Stimulated activated CD8-positive, alpha-beta memory T cell treated with anti-CD3 and anti-CD28 coated beads, Interleukin-7, amount 100 ng/mL, for 1 hour (primary cell): Measurements from ENCODE around the gene NBAS.
"Not testable (repeated sequence)": the region's sequence is repeated elsewhere in the genome, so short reads cannot be mapped to it uniquely, and the experiment has no call there.

Experiments
- DNase-seq, 2 donors: peaks; one replicate each; pipeline ENCODE4 v3.0.0-alpha.2; 2020; ENCODE audit warnings: low read depth in 2 of 2

Gene NBAS

DNA sequence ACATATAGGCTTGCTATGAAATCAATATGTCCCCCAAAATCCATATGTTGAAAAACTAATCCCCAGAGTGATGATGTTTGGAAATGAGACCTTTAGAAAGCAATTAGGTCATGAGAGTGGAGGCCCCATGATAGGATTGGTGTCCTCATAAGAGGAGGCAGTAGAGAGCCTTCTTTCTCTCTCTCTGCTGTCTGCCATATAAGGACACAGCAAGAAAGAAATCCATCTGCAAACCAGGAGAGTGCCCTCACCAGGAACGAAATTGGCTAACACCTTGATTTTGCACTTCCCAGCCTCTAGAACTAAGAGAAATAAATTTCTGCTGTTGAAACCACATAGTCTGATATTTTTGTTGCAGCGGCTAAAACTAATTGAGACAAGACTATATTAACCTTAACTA is 89.5 kb downstream of the NBAS start:
- no peak for DNase-seq

DNA sequence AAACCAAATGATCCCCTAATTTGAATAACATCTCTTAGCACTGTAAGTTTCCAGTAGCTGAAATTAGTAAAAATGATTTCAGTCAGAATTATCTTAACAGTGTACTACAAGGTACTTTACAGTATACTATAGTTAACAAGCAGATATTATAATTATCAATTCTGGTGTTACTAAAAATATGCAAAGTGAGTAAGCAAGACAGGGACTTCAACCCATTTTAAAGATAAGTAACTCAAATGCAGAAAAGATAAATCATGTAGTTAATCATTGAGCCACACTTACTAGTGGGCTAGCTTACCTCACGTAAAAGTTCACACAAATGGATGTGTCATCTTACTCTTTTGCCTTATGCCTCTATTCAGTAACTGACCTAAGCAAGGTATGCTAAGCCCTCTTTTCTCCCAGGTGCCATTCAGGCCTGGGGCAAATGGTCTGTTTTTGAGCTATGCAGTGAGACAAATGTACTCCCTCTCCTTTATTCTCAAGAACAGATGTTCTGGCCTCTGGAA is 101.0 kb downstream of the NBAS start:
- DNase-seq, result no peak

DNA sequence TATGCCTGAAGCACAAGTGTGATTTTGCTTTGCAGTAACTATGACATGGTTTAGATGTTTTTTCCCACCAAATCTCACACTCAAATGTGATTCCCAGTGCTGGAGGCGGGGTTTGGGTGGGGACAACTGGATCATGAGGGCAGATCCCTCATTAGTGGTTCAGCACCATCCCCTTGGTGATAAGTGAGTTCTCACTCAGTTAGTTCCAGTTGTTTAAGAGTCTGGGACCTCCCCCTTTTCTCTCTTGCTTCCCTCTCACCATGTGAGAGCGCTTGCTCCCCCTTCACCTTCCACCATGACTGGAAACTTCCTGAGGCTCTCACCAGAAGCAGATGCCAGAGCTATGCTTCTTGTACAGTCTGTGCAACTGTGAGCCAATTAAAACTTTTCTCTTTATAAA is 102.9 kb downstream of the NBAS start:
- no peak for DNase-seq

DNA sequence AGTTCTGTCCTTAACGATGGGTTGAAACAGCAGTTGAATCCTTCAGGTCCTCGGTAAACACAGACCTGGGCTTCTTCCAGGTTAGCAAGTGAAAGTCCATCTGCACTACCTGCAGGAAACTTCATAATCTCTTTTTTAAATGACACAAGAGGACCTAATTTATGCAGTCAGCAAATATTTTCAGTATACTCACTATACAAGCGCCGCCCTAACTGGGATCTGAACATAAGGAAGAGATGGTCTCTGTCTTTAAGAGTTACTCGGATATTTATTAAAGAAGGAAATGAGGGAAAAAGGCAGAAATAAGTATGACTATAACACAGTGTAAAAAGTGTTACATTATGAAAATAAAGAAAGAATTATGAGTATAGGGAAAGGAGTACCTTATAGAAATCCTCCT is 103.3 kb downstream of the NBAS start:
- DNase-seq, result no peak

DNA sequence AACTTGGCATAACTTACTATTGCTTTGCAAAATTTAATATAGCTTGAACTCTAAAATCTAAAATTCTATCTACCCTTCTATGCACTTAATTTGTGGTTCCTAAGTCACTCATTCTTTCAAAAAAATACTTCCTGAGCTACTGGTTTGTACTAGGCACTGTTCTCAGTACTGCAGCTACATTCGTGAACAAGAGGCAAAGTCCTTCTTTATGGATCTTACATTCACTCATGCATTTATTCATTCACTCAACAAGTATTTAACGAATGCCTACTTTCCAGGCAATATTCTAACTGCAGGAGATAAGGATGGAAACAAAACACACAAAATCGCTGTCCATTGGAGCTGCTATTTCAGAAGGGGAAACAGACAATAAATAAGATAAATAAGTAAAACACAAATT is 104.8 kb downstream of the NBAS start:
- DNase-seq, result no peak

DNA sequence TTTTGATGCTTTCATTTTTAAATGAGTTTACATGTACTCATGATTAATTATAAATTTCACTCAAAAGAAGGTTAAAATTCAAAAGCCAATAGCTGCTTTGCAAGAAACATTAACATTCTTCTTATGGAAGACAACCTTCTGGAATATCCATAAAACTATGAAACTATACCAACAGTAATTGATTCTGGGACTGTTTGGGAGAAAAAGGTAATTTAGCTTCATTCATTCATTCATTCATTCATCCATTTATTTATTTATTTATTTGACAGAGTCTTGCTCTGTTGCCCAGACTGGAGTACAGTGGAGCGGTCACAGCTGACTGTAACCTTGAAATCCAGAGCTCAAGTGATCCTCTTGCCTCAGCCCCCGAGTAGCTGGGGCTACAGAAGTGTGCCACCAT is 110.3 kb downstream of the NBAS start:
- no peak for DNase-seq

DNA sequence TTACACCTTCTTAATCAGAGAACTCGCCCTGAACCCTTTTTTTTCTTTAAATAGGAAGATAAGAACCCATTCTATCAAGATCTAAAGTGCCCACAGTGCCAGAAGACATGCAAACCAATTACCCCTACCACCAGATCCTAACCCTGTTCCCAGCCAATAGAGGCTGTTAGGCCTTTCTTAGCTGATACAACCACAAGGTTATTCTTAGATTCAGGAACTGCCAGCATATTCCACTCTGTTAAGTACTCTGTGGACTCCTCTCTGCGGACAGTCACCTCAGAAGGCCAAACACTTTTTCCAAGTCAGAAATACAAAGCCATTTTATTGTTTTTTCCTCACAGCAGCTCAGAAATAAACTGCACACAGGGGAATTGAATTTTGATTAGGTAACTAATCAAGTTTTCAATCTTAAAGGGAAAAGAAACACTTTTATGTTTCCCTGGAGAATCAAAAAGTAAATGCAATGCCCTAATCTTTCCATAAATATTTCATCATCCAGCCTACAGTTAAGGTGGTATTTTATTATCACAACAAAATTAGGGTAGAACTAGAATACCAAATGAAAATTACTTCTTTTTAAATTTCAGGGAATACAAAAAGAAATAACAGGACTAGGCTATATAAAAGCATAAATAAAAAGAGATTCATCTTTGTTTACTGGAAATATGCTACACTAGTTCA is 111.4 kb downstream of the NBAS start:
- DNase-seq, result no peak

DNA sequence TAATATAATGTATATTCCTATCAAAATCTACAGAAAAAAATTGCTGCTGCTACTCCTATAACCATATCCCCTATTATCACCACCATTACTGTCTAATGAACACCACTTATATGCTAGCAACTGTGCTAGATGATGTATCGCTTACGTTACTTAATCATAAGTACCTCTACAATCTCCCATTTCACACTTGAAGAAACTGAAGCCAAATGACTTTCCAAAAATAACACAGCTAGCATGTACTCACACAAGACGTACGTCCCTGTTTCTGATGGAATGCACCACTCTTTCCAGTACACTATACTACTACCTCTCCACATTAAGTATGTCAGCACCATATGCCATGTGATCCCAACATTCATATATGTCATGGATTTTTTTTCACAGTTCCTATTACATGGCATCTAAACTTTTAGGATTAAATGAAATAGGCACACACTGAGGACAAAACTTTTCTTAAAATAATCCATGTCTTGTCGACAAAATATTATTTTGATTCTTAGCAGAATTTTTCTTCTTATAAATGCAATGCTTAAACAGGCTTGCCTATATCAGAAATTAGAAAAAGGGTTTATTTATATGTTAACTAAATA is 112.8 kb downstream of the NBAS start:
- no peak for DNase-seq

DNA sequence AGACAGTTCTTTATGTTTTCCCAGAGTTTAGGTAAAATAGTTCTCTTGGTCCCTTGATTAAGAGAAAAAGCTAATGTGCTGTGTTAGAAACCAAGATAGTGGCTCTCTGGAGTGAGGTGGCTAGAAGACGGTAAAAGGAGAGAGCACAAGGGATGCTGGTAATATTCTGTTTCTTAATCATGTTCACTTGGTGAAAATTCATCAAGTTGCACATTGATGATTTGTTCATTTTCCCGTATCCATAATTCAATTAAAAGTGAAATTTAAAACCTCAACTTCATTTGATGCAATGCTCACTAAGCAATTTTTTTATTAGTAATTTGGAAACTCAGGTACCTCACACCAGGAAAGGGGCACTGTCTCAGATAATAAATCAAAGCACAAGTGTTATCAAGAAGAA is 113.8 kb downstream of the NBAS start:
- no peak for DNase-seq

DNA sequence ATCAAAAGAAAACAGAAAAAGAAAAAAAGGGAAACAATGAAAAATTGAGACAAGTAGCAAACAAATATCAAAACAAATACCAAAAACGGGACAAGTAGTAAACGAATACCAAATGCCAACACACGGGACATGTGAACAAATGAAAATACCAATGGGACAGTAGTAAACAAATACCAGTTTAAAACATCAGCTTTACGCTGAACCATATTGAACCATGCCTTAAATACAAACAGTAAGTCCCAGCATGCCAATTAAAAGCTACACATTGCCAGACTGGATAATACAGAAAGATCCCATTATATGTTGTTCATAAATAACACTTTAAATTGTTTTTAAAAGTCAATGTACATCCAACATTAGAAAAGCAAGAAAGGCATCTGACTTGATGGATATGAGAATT is 114.2 kb downstream of the NBAS start:
- no peak for DNase-seq

DNA sequence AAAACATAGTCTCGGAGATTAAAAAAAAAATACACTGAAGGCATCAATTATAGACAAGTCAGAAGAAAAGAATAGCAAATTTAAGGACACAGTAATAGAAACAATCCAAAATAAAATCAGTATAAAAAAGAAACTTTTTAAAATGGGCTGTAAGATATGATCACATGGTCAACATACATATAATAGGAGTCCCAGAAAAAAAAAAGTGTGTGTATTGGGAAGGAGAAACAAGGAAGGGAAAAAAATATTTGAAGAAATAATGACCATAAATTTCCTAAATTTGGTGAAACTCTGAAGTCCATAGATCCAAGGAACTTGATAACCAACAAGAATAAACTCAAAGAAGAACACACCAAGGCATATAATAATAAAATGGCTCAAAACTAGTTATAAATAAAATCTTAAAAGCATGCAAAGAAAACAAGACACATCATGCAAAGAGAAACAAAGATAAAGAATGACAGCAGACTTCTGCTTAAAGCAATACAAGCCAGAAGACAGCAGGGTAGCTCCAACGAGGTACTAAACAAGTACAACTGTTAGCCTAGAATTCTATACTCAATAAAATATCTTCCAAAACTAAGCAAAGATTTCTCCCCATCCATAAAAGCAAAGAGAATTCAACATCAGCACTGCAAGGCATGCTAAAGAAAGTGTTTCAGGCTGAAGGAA is 115.1 kb downstream of the NBAS start:
- no peak for DNase-seq

DNA sequence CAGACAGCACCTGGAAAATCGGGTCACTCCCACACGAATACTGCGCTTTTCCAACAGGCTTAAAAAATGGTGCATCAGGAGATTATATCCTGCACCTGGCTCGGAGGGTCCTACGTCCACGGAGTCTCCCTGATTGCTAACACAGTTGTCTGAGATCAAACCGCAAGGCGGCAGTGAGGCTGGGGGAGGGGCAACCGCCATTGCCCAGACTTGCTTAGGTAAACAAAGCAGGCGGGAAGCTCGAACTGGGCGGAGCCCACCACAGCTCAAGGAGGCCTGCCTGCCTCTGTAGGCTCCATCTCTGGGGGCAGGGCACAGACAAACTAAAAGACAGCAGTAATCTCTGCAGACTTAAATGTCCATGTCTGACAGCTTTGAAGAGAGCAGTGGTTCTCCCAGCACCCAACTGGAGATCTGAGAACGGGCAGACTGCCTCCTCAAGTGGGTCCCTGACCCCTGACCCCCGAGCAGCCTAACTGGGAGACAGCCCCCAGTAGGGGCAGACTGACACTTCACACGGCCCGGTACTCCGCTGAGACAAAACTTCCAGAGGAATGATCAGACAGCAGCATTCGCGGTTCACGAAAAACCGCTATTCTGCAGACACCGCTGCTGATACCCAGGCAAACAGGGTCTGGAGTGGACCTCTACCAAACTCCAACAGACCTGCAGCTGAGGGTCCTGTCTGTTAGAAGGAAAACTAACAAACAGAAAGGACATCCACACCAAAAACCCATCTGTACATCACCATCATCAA is 121.2 kb downstream of the NBAS start:
- DNase-seq, result not testable (repeated sequence)

DNA sequence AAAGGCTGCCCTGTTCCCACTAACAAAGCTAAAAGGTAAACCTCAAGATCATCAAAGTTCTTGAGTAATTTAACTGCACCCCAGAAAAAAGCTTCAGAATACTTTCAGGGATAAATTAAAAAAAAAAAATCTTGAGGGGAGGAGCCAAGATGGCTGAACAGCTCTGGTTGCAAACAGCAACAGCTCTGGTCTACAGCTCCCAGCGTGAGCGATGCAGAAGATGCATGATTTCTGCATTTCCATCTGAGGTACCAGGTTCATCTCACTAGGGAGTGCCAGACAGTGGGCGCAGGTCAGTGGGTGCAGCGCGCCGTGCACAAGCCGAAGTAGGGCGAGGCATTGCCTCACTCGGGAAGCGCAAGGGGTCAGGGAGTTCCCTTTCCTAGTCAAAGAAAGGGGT is 121.8 kb downstream of the NBAS start:
- not testable (repeated sequence) for DNase-seq

DNA sequence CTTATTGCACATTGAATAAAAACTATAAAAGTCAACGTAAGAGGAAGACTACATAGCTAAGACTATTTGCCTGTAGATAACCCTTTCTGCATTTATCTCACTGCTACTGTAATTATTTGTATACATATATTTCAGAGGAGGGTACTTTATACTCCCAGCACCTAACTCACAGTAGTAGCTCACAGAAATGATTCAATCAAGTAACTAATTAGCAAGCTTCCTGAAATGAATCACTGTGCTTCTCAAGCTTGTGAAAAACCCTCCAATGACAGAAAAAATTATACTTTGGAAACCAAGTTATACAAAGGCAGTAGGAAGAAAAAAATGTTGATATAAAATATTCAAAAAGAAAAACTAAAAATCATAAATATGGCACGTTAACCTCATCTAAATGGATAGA is 124.9 kb downstream of the NBAS start:
- DNase-seq, result no peak

DNA sequence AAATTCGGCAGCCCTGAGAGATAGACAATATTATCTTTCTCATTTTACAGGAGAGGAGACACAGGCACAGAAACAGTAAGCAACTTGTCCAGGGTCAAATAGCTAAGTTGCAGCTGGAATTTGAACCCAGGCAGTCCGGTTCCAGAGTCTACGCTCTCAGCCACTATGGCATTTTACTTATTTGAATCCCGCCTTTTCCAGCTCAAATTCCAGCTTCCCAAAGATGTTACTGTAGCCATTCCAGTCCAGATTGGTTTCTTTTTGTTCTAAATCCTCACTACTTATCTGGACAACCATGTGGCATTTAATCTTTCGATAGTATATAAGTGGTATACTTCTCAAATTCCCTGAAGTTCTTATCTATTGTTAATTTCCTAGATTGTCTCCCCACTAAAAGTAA is 125.7 kb downstream of the NBAS start:
- DNase-seq, result no peak

DNA sequence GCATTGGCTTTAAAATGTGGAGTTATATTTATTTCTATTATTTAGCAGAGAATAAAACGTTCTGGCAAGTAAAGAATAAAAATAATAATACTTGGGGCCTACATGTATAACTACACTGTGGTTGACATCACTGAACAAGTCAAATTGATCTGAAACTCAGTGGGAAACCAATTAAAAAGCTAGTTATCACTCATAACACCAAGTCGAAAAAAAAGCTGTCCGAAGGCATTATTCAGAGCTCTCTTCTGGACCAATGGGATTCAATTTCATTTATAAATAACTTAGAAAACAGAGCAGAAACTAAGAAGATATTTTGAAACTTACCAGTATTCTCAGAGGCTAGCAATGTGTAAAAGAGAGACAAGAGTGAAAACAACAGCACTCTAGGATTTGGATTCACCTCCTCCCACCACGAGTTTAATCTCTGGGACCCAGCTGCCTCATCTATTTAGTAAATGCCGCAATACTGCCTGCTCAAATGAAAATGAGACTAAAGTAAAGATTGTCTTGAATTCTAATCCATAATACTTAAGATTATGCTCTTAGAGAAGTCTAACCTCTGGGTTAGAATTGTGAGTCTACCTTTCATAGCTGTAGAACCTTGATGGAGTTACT is 128.4 kb downstream of the NBAS start:
- no peak for DNase-seq

DNA sequence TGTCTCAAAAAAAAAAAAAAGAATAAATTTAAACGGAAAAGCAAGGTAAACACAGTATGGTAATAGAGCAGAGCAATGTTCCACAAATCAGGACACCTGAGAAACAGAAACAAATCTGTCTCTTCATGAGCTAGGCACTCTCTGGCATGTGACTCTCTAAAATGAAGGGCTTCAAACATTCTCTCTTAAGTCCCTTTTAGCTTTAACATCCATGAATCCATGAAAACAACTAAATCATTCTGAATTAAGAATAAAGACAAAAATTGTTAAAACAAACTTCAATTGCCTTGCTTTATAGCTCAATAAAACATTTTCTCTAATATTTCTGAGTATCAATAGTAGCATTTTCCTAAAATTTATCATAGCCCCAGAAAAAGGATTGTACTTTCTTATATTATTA is 132.1 kb downstream of the NBAS start:
- DNase-seq, result no peak

DNA sequence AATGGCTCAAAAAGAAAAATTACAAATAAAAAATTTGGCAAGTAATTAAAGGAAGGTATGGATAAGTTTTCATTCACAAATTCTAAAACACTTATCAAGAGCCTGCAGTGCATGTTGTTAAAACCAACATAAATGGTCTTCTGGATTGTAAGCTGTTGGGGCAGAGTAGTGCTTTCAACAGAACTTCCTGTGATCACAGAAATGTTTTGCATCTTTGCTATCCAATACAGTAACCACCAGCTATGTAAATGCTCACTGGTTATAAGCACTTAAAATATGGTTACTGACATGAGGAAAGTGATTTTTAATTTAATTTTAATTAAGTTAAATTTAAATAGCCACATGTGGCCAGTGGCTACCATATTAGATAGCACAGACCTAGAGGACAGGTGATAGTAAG is 133.1 kb downstream of the NBAS start:
- no peak for DNase-seq

DNA sequence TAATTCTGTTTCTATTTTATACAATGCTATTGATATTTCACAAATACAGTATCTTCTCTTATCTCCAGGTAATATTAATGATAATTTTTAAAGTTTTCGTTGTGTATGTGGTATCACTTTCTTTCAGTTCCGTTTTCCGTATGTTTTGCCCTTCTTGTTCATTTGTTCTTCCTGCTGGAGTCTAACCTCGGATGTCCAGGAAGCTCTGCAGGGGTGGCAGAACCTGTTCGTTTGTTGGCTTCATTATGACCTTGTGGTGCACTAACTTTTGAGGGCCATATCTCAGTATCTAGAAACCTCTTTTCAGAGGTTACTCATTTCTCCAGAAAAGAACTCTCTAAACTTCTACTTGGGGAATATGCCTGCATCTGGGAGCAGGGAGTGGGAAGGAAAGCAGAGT is 134.5 kb downstream of the NBAS start:
- DNase-seq, result no peak

DNA sequence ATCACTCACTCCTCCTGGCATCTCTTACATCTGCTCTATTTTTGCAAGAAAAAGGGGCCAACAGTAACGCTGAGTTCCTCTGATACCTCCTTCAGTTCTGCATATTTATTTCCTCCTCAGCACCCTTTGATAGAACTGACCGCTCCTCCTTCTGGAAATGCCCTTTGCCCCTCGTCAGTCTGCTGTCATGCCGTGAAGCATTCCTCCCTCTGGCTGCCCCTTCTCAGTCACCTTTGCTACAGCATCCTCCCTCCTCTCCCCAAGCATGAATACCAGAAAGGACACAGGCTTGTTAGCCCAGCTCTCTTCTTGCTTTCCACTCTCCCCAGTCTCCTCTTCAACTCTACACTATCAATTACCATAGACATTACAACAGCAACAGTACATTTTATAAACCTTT is 135.4 kb downstream of the NBAS start:
- DNase-seq, result no peak

DNA sequence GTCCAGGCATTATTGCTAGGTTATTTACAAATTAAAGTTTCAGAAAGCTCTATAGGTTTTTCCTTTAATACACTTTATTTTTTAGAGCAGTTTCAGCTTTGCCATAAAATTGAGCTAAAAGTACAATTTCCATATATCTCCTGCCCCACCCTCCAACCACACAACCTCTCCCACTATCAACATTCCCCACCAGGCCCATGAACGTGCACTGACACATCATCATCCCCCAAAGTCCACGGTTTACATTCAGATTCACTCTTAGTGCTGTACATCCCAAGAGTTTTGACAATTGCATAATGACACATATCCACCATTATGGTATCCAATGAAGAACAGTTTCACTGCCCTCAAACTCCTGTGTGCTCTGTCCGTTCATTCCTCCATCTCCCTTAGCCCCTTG is 139.4 kb downstream of the NBAS start:
- DNase-seq, result no peak

DNA sequence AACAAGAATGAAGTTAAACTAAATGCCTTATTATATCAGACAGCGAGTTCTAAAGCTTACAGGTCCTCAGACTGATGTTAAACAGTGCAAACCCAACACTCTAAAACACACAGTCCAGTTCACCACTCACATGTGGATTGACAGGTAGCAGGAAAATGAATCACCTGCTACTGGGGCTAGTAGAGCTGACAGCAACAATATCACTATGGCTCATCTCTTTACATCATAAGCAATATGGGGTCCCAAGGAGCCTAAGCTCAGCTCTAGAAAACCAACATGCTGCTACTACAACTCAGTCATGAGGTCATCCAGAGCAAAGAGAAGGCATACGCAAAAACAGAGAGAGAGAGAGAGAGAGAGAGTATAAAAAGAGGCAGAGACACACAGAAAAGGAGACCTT is 145.4 kb downstream of the NBAS start:
- no peak for DNase-seq
